Neuronal stem cell (in vitro differentiated cells): ENCODE data around the gene SLC35E4.

Experiments
- DNase-seq: peaks from one replicate; pipeline ENCODE4 v3.0.0-alpha.2; 2013; ENCODE audit warnings: low spot score
- H2AFZ ChIP-seq: one replicate; pipeline ENCODE4 v1.6.1; 2013; ENCODE audit warnings: mild to moderate bottlenecking, low read length, inconsistent platforms
- H2AK5ac ChIP-seq: 2 replicates; pipeline ENCODE4 v1.6.1; 2013; ENCODE audit warnings: low read depth, mild to moderate bottlenecking, inconsistent platforms, low read length, moderate library complexity, mixed read lengths
- H2BK120ac ChIP-seq: 2 replicates; pipeline ENCODE4 v1.6.1; 2013; ENCODE audit warnings: low read depth, mild to moderate bottlenecking, inconsistent platforms, low read length, moderate library complexity, mixed read lengths
- H2BK12ac ChIP-seq: one replicate; pipeline ENCODE4 v1.6.1; 2013; ENCODE audit warnings: low read length, inconsistent platforms
- H2BK15ac ChIP-seq: 2 replicates; pipeline ENCODE4 v1.6.1; 2013; ENCODE audit warnings: mild to moderate bottlenecking, low read length, inconsistent platforms, mixed read lengths
- H2BK5ac ChIP-seq: one replicate; pipeline ENCODE4 v1.6.1; 2013; ENCODE audit warnings: inconsistent platforms, mild to moderate bottlenecking, low read length, moderate library complexity
- H3K14ac ChIP-seq: one replicate; pipeline ENCODE4 v1.6.1; 2013; ENCODE audit warnings: low read length, inconsistent platforms
- H3K18ac ChIP-seq: 2 replicates; pipeline ENCODE4 v1.6.1; 2013; ENCODE audit warnings: low read length, inconsistent platforms
- H3K23ac ChIP-seq: 2 replicates; pipeline ENCODE4 v1.6.1; 2013; ENCODE audit warnings: low read depth, mild to moderate bottlenecking, mixed read lengths, low read length, inconsistent platforms; ENCODE audit not compliant: poor library complexity
- H3K27ac ChIP-seq: replicated peaks from 3 replicates; pipeline ENCODE4 v1.5.1; 2013; ENCODE audit warnings: low read length, inconsistent platforms
- H3K27me3 ChIP-seq, 3 experiments: 2 replicates each; pipeline ENCODE4 v1.6.1; 2013; ENCODE audit warnings: low read length in 3 of 3, mild to moderate bottlenecking in 2 of 3, inconsistent platforms in 1 of 3, low read depth in 1 of 3, mixed read lengths in 1 of 3, moderate library complexity in 1 of 3; ENCODE audit not compliant: control insufficient read depth in 3 of 3, insufficient read depth in 3 of 3
- H3K36me3 ChIP-seq, 2 donors: replicated peaks in 1 of 2; 2 replicates each; pipeline ENCODE4 v1.6.1; 2013; ENCODE audit warnings: low read length in 2 of 2; ENCODE audit not compliant: control insufficient read depth in 2 of 2, insufficient read depth in 2 of 2
- H3K4ac ChIP-seq: 2 replicates; pipeline ENCODE4 v1.6.1; 2013; ENCODE audit warnings: inconsistent platforms, mild to moderate bottlenecking, low read length, moderate library complexity
- H3K4me1 ChIP-seq, 2 donors: 1 replicate in 1 of 2; 2 replicates in 1 of 2; pipeline ENCODE4 v1.6.1; 2013; ENCODE audit warnings: low read length in 2 of 2, low read depth in 1 of 2; ENCODE audit not compliant: control insufficient read depth in 2 of 2, insufficient read depth in 1 of 2
- H3K4me2 ChIP-seq: one replicate; pipeline ENCODE4 v1.6.1; 2013; ENCODE audit warnings: mild to moderate bottlenecking, low read length, inconsistent platforms; ENCODE audit not compliant: insufficient read depth, poor library complexity, severe bottlenecking
- H3K4me3 ChIP-seq, 2 donors: 2 replicates each; pipeline ENCODE4 v1.5.1; 2013; ENCODE audit warnings: low read length in 2 of 2, mild to moderate bottlenecking in 2 of 2, inconsistent platforms in 1 of 2, moderate library complexity in 1 of 2
- H3K79me1 ChIP-seq: one replicate; pipeline ENCODE4 v1.6.1; 2013; ENCODE audit warnings: low read depth, mild to moderate bottlenecking, inconsistent platforms, low read length, moderate library complexity
- H3K9ac ChIP-seq: one replicate; pipeline ENCODE4 v1.6.1; 2013; ENCODE audit warnings: mild to moderate bottlenecking, low read depth, low read length, inconsistent platforms; ENCODE audit not compliant: poor library complexity
- H3K9me3 ChIP-seq, 2 donors: replicated peaks in 1 of 2; 2 replicates each; pipeline versions ENCODE3 to v1.6.1; 2013; ENCODE audit warnings: low read length in 2 of 2, mild to moderate bottlenecking in 2 of 2, inconsistent platforms in 1 of 2, low read depth in 1 of 2, mixed read lengths in 1 of 2, moderate library complexity in 1 of 2; ENCODE audit not compliant: control insufficient read depth in 2 of 2, insufficient read depth in 1 of 2
- H4K8ac ChIP-seq: one replicate; pipeline ENCODE4 v1.6.1; 2013; ENCODE audit warnings: low read depth, mild to moderate bottlenecking, inconsistent platforms, low read length, moderate library complexity
- H4K91ac ChIP-seq: one replicate; pipeline ENCODE4 v1.6.1; 2013; ENCODE audit warnings: low read length, low read depth, mild to moderate bottlenecking, inconsistent platforms; ENCODE audit not compliant: poor library complexity
- WGBS, 2 donors: extraction: QIAGEN DNeasy Blood & Tissue Kit; methylation state at CpG; one replicate each; pipeline ENCODE4 v1.1.7; 2013; ENCODE audit warnings: missing lambda C conversion rate in 2 of 2, mixed read lengths in 1 of 2; ENCODE audit not compliant: insufficient read length in 2 of 2, insufficient replicate concordance in 1 of 2; ENCODE audit errors: extremely low coverage in 2 of 2; 5-methylcytosine and 5-hydroxymethylcytosine counted together

SLC35E4 gene

GRCh38 chr22:30603801-30604200 lies 31.8 kb upstream of the SLC35E4 start:
- H3K4me3 ChIP-seq = no peak overlapping the region
- peak overlapping the region; percentile 39 for H2BK15ac ChIP-seq
- no peak overlapping the region for H3K23ac ChIP-seq
- no peak overlapping the region for H3K14ac ChIP-seq
- H4K8ac ChIP-seq = no peak overlapping the region
- H2BK120ac ChIP-seq = no peak overlapping the region
- no peaks in the 10 kb centered on the region for H3K27me3 ChIP-seq
- no peak overlapping the region for H4K91ac ChIP-seq
- no peak overlapping the region for H3K4me2 ChIP-seq
- no peaks in the 10 kb centered on the region for H3K79me1 ChIP-seq
- no peak overlapping the region for H2AK5ac ChIP-seq
- DNase-seq = no peak
- peak overlapping the region; percentile 52 for H3K18ac ChIP-seq
- H2BK12ac ChIP-seq = no peak overlapping the region
- H3K4ac ChIP-seq = no peak overlapping the region
- no peak overlapping the region for H3K9ac ChIP-seq
- H2AFZ ChIP-seq = no peak overlapping the region
- H3K9me3 ChIP-seq = no peaks in the 10 kb centered on the region
- no peaks in the 10 kb centered on the region for H3K36me3 ChIP-seq
- H2BK5ac ChIP-seq = no peak overlapping the region
- H3K27ac ChIP-seq = no peak overlapping the region
- no CpG with 5 or more reads among the region's 3 CpGs for WGBS, 2 donors
- H3K4me1 ChIP-seq = peaks cover 12 to 18% of the 10 kb centered on the region in 2 donors

- Histone ChIP-seq H3K4me3 (no peak overlapping the region), H3K18ac (no peak overlapping the region), H4K8ac (no peak overlapping the region), H2BK5ac (no peak overlapping the region), H3K4me2 (no peak overlapping the region), H3K9me3 (no peaks in the 10 kb centered on the region), H4K91ac (no peak overlapping the region), H3K27ac (no peak overlapping the region), H3K14ac (no peak overlapping the region), H3K4me1 (peaks cover 18 to 26% of the 10 kb centered on the region in 2 donors), H2AFZ (no peak overlapping the region), H3K36me3 (peaks cover 0 to 2% of the 10 kb centered on the region in 2 donors), H2BK15ac (no peak overlapping the region), H3K9ac (no peak overlapping the region), H3K23ac (no peak overlapping the region), H3K27me3 (no peaks in the 10 kb centered on the region), H3K79me1 (peaks cover 1% of the 10 kb centered on the region), H2BK12ac (no peak overlapping the region), H2BK120ac (no peak overlapping the region), H2AK5ac (no peak overlapping the region), H3K4ac (no peak overlapping the region)
- no CpG with 5 or more reads among the region's 2 CpGs for WGBS, 2 donors
- DNase-seq = no peak
Measured at GRCh38 chr22:30604723-30605122, 30.9 kb upstream of the SLC35E4 start.

GRCh38 chr22:30605449-30606110 lies 30.0 kb upstream of the SLC35E4 start:
- Histone ChIP-seq H3K23ac (no peak overlapping the region), H2BK15ac (no peak overlapping the region), H3K79me1 (peaks cover 1% of the 10 kb centered on the region), H3K9ac (no peak overlapping the region), H2BK12ac (no peak overlapping the region), H3K27me3 (no peaks in the 10 kb centered on the region), H3K4me3 (peak overlapping the region in 1 of 2 donors; percentile 57), H3K4me2 (peak overlapping the region; percentile 37), H4K8ac (no peak overlapping the region), H2AK5ac (peak overlapping the region; percentile 26), H3K18ac (peak overlapping the region; percentile 80), H4K91ac (no peak overlapping the region), H2BK120ac (no peak overlapping the region), H3K27ac (peak overlapping the region; percentile 93), H3K9me3 (no peaks in the 10 kb centered on the region), H3K36me3 (peaks cover 4 to 11% of the 10 kb centered on the region in 2 donors), H3K4ac (no peak overlapping the region), H2BK5ac (no peak overlapping the region), H2AFZ (peak overlapping the region; percentile 98), H3K4me1 (peaks cover 18 to 30% of the 10 kb centered on the region in 2 donors), H3K14ac (no peak overlapping the region)
- no CpG with 5 or more reads among the region's 9 CpGs for WGBS, 2 donors
- DNase-seq = no peak

- H2BK120ac ChIP-seq = peak within 1 kb of the TSS; percentile 24
- H3K4me2 ChIP-seq = peak within 1 kb of the TSS; percentile 90
- peaks cover 12 to 22% of the 10 kb centered on the region in 2 donors for H3K36me3 ChIP-seq
- peak within 1 kb of the TSS; percentile 98 for H2AFZ ChIP-seq
- DNase-seq = peak; percentile 93
- H3K27me3 ChIP-seq = no peaks in the 10 kb centered on the region
- no peak within 1 kb of the TSS for H3K4ac ChIP-seq
- H3K9me3 ChIP-seq = no peaks in the 10 kb centered on the region
- H3K79me1 ChIP-seq = peaks cover 1% of the 10 kb centered on the region
- H2BK12ac ChIP-seq = peak within 1 kb of the TSS; percentile 31
- peak within 1 kb of the TSS; percentile 62 for H3K23ac ChIP-seq
- peak within 1 kb of the TSS; percentile 82 for H3K9ac ChIP-seq
- peak within 1 kb of the TSS; percentile 99 for H3K27ac ChIP-seq
- peak within 1 kb of the TSS; percentile 90 for H2BK15ac ChIP-seq
- peak within 1 kb of the TSS; percentile 89 for H2AK5ac ChIP-seq
- H3K18ac ChIP-seq = peak within 1 kb of the TSS; percentile 99
- peak within 1 kb of the TSS; percentile 57 to 78 for H3K4me3 ChIP-seq
- peak within 1 kb of the TSS; percentile 96 for H2BK5ac ChIP-seq
- peaks cover 18 to 30% of the 10 kb centered on the region in 2 donors for H3K4me1 ChIP-seq
- H4K8ac ChIP-seq = no peak within 1 kb of the TSS
- no CpG with 5 or more reads among the region's 24 CpGs for WGBS, 2 donors
- no peak within 1 kb of the TSS for H4K91ac ChIP-seq
- H3K14ac ChIP-seq = peak within 1 kb of the TSS; percentile 56
Measured at GRCh38 chr22:30606455-30607299, 28.9 kb upstream of the SLC35E4 start, which contains the start of gene TCN2. Gene TCN2, plus strand, starts transcription at chr22:30607174. Its CDS starts 158 bp downstream, at chr22:30607332.
